Kidney (tissue), 14 donors: ENCODE results near the gene NOTUM. TPM values are rescaled to one million over a fixed set of nuclear protein-coding genes. Genes with fewer than 3 reads are reported as not detected.

ENCODE experiments used
- DNase-seq, 5 donors: peaks; one replicate each; pipeline ENCODE4 v3.0.0-alpha.2; 2013 to 2020
- FAIRE-seq: peaks from 2 replicates; lab custom pipeline; 2012; peaks lifted over from hg19 to GRCh38; lab: Jason Lieb, UNC
- H3K27ac ChIP-seq, 2 donors: one replicate each; pipeline ENCODE4 v1.7.0; 2013; ENCODE audit warnings: low read depth in 2 of 2, low read length in 2 of 2, inconsistent platforms in 1 of 2
- H3K27me3 ChIP-seq: one replicate; pipeline ENCODE4 v1.7.1; 2013; ENCODE audit warnings: low read length, inconsistent platforms; ENCODE audit not compliant: control insufficient read depth, insufficient read depth
- H3K36me3 ChIP-seq, 3 donors: one replicate each; pipeline versions ENCODE4 v1.7.0 to v1.7.1; 2013; ENCODE audit warnings: low read length in 3 of 3, control low read depth in 1 of 3, inconsistent platforms in 1 of 3; ENCODE audit not compliant: insufficient read depth in 3 of 3, control insufficient read depth in 2 of 3
- H3K4me1 ChIP-seq, 3 donors: one replicate each; pipeline versions ENCODE4 v1.7.0 to v1.7.1; 2013; ENCODE audit warnings: low read length in 3 of 3, inconsistent platforms in 1 of 3, low read depth in 1 of 3; ENCODE audit not compliant: control insufficient read depth in 2 of 3, insufficient read depth in 2 of 3
- H3K4me3 ChIP-seq, 3 donors: one replicate each; pipeline versions ENCODE4 v1.7.0 to v1.8.1; 2013; ENCODE audit warnings: low read length in 3 of 3, control low read depth in 1 of 3, inconsistent platforms in 1 of 3
- H3K9ac ChIP-seq, 3 donors: one replicate each; pipeline versions ENCODE4 v1.7.0 to v1.7.1; 2013; ENCODE audit warnings: low read length in 3 of 3, control low read depth in 1 of 3, inconsistent platforms in 1 of 3
- H3K9me3 ChIP-seq, 3 donors: one replicate each; pipeline versions ENCODE4 v1.7.0 to v1.7.1; 2013; ENCODE audit warnings: low read length in 3 of 3, control low read depth in 1 of 3, inconsistent platforms in 1 of 3; ENCODE audit not compliant: control insufficient read depth in 2 of 3, insufficient read depth in 1 of 3
- intact Hi-C: fragments of 100-400 bp; cut with DNase I; formaldehyde crosslinking; loops from one replicate; pipeline ENCODE4 v1.11.1; 2022
- polyA plus RNA-seq: library from polyadenylated mRNA; stranded (reverse); fragments of 350-450 nt; fragmentation: Illumina TruSeq; extraction: RNeasy Lipid Tissue Mini Kit (QIAGEN cat#74804); gene quantifications from one replicate; pipeline ENCODE4 v1.2.3, GENCODE V29; 2014; ENCODE audit warnings: low read depth, low replicate concordance; ENCODE audit not compliant: insufficient read depth
- total RNA-seq: library from RNA; stranded (reverse); fragmentation: NEBNext Ultra II Directional; extraction: Animal tissue kit (Norgen Biotek cat#: 25700); gene quantifications from one replicate; pipeline ENCODE4 v1.2.1, GENCODE V29; 2021
- TF ChIP-seq, protein P1 (sequence below): IDR thresholded peaks from 3 replicates; pipeline ENCODE4 v1.5.1; 2012; ENCODE audit warnings: mild to moderate bottlenecking, moderate library complexity, borderline replicate concordance; ENCODE audit not compliant: insufficient read depth; ENCODE audit errors: extremely low read depth
- donor health status: control.
- donor health status: control.
- donor health status: control.
- donor health status: control.
- donor health status: control.
- donor health status: DM: yes; HTN: yes; CAD: no.
- donor health status: Normal renal cell carcinoma (clear cell type).

NOTUM gene
- total and polyA plus RNA-seq, 2 donors from 2014 or later: not detected

- no peak overlapping the region for H3K9ac ChIP-seq
- intact Hi-C loops: no loop called here
- no peak overlapping the region for H3K27ac ChIP-seq
- no peaks in the 10 kb centered on the region for H3K27me3 ChIP-seq
- DNase-seq (no peak), FAIRE-seq (no peak)
- H3K4me3 ChIP-seq: no peak overlapping the region
- no peaks in the 10 kb centered on the region for H3K9me3 ChIP-seq
- peaks cover 0 to 1% (median 0%) of the 10 kb centered on the region in 3 donors for H3K4me1 ChIP-seq
- TF ChIP-seq, protein P1, sequence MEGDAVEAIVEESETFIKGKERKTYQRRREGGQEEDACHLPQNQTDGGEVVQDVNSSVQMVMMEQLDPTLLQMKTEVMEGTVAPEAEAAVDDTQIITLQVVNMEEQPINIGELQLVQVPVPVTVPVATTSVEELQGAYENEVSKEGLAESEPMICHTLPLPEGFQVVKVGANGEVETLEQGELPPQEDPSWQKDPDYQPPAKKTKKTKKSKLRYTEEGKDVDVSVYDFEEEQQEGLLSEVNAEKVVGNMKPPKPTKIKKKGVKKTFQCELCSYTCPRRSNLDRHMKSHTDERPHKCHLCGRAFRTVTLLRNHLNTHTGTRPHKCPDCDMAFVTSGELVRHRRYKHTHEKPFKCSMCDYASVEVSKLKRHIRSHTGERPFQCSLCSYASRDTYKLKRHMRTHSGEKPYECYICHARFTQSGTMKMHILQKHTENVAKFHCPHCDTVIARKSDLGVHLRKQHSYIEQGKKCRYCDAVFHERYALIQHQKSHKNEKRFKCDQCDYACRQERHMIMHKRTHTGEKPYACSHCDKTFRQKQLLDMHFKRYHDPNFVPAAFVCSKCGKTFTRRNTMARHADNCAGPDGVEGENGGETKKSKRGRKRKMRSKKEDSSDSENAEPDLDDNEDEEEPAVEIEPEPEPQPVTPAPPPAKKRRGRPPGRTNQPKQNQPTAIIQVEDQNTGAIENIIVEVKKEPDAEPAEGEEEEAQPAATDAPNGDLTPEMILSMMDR: no peak
- H3K36me3 ChIP-seq: no peaks in the 10 kb centered on the region
Observed at GRCh38 chr17:82008258-82008940, 47.4 kb upstream of the NOTUM start.

DNA sequence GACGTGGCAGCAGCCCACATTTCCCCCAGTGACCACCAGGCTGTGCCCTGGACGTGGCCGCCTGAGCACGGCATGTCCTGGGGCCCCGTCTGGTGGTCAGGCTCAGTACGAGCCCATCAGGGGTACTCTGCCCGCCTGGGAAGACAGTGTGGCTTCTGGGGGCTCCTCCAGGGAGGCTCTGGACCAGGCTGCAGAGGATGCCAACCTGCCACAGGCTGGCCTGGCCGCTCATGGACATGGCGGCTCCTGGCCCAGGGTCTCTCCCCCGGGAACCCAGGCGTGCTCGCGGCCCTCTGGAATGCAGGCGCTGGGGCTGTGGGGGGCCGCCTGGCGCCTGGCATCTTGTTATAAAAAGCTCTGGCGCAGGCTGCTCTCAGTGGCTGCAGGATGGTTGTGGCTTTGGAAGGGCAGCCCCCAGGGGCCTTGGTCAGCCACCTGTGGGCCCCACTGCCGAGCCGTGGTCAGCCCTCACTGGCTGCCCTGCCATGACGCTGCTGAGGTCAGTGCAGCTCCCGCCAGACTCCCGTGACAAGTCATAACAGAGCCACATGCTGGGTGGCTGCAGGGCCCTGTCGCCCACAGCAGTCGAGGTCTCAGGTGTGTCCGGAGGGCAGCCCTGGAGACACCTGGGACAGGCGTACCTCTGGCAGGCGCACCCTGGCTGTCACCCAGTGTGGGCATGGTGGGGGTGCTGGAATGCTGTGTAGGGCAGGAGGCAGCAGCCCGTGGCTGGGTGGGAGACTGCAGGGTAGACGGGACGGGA lies 46.7 kb upstream of the NOTUM start:
- intact Hi-C loops: no loop called here
- H3K4me3 ChIP-seq: no peak overlapping the region
- no peaks in the 10 kb centered on the region for H3K27me3 ChIP-seq
- no peak overlapping the region for H3K27ac ChIP-seq
- TF ChIP-seq, protein P1: no peak
- no peak for DNase-seq
- FAIRE-seq: no peak
- H3K4me1 ChIP-seq: peaks cover 0 to 3% (median 0%) of the 10 kb centered on the region in 3 donors
- no peak overlapping the region for H3K9ac ChIP-seq
- no peaks in the 10 kb centered on the region for H3K9me3 ChIP-seq
- H3K36me3 ChIP-seq: no peaks in the 10 kb centered on the region

DNA sequence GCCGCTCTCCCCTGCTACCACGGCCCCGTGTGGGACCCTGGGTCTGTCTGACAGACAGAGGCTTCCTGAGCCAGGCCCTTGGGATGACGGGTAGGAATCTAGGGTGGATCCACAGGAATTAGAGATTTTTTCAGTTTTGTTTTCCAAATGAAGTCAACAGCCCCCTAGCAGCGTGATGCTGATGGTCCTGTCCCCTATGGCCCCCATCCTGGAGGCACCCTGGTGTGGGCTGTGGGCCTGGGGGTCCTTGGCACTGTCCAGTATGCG lies 46.2 kb upstream of the NOTUM start:
- Histone ChIP-seq H3K9ac (no peak overlapping the region), H3K9me3 (no peaks in the 10 kb centered on the region), H3K4me3 (no peak overlapping the region), H3K36me3 (no peaks in the 10 kb centered on the region), H3K27me3 (no peaks in the 10 kb centered on the region), H3K27ac (no peak overlapping the region), H3K4me1 (peaks cover 0 to 3% (median 0%) of the 10 kb centered on the region in 3 donors)
- DNase-seq: no peak
- TF ChIP-seq, protein P1: no peak
- no peak for FAIRE-seq
- intact Hi-C loops: no loop called here
